ENCODE measurements around the gene IRF5.

Gene IRF5, protein sequence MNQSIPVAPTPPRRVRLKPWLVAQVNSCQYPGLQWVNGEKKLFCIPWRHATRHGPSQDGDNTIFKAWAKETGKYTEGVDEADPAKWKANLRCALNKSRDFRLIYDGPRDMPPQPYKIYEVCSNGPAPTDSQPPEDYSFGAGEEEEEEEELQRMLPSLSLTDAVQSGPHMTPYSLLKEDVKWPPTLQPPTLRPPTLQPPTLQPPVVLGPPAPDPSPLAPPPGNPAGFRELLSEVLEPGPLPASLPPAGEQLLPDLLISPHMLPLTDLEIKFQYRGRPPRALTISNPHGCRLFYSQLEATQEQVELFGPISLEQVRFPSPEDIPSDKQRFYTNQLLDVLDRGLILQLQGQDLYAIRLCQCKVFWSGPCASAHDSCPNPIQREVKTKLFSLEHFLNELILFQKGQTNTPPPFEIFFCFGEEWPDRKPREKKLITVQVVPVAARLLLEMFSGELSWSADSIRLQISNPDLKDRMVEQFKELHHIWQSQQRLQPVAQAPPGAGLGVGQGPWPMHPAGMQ

DNA sequence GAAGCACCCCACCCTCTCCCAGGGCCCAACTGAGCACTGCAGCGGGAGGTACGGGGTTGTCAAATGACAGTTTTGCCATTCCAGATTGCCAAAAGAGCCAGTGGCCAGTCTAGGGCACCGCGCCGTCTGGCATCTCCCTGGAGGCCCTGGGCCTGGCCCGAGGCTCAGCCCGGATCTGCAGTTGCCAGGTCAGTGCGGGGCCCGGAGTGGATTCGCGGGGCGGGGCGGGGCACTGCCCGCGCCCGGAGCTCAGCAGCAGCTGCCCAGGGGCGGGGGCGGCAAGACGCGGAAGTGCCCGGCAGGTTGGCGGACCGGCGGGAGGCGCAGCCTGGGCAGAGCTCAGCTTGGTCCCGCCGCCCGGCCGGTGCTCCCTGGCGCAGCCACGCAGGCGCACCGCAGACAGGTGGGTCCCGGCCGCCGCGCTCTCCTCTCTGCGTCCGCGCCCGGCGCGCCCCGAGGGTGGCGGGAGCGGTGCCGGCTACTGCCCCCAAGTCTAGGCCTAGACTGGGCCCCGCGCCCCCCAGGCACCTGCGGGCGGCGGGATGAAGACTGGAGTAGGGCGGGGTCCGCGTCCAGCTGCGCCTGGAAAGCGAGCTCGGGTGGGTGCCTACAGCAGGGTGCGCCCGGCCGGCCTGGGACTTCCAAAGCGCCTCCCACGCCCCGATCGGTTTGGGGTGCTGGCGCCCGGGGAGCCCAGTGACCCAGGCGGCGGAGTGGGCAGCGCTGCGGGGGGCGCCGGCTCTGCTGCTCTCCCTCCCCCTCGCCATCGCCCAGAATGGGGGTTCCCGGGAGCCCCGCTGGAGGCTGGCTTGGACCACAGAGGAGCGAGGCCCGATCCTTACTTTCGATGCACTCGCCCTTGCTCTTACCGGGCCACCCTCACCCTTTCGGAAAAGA, at the start of gene IRF5:
Gene IRF5 (plus strand): TSS at position 281 of the 897 bp plus-strand sequence. CDS start 4,155 bp downstream, outside the sequence.
- no peak for DNase-seq (ENCODE audit: low read depth in 2 of 2)

DNA sequence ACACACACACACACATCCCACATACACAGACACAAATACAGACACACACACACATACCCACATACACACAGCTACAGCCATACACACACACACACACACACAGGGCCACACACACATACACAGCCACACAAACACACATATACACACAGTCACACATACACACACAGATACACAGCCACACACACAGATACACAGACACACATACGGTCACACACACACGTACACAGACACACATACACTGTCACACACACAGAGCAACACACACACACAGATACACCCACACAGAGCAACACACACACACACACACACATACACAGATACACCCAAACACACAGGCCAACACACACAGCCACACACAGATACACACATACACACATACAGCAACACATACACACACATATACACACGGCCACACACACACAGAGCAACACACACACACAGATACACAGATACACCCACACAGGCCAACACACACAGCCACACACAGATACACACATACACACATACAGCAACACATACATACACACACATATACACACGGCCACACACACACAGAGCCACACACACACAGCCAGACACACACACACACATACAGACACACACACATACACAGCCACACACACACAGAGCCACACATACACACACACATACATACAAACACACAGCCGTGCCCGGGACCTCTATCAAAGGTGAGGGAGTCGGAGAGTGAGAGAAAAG, 49.5 kb upstream of the IRF5 start:
- DNase-seq (ENCODE audit: low read depth in 2 of 2), result no peak

DNA sequence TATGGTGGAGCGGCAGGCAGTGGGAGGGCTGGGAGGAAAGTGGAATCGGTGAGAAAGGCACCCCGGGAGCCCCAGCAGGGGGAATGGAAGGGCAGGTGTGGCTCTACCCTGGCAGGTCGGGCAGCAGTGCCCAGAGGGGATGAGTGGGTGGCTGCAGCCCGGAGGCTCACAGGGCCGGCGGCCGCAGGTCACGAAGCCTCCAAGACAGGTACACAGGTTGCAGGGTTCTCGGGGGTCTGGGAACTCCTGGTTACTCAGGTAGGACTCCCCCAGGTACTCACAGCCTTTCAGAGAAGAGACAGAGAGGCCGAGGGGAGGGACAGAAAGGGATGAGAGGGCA, 49.0 kb upstream of the IRF5 start:
- no peak for DNase-seq (ENCODE audit: low read depth in 2 of 2)

DNA sequence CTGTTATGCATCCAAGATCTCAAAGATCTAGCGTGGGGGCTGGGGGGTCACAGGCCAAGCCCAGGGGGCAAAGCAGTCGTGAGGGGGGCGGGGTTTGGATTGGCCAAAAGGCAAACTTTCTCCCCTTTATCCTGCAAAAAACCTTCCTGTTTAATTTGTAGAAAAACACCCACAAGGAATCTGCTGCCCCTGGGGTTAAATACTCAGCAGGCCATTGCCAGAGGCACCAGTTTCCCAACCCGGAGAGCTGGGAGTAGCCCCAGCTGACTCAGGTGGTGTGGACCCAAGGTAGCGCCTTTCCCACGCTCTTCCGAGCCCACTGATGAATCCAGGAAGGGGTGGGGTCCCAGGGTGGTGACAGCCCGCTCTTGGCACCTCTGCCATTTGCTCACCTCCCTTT, 48.6 kb upstream of the IRF5 start:
- DNase-seq (ENCODE audit: low read depth in 2 of 2), result no peak

DNA sequence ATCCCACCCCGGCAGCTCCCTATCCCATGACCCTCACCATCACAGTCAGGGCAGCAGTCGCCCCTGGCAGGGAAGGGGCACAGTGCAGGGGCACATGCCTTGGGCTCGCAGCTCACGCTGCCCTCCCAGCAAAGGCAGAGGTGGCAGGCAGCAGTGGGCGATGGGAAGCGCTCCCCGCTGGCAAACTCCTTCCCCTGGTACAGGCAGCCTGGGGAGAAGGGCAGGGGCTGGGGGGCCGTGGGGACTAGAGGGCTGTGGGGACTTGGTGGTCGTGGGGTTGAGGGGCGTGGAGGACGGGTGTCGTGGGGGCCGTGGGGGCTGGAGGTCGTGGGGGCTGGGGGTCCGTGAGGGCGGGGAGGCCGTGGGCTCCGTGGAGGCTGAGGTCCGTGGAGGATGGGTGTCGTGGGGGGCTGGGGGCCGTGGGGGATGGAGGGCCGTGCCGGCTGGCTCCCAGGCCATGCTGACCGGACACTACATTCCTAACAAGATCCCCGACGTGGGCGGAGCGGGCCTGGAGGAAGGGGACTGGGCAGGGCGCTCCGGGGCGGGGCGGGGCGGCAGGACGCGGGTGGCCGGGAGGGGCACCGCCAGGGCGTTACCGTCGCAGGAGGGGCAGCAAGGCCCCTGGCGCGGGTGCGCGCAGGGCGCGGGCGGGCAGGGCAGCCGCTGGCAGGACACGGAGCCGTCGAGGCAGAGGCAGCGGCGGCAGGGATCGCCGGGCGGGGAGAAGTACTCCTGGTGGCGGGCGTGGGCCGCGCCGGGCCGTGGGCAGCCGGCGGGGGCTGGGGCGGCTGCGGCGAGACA, 47.2 kb upstream of the IRF5 start:
- DNase-seq (ENCODE audit: low read depth in 2 of 2), result no peak

DNA sequence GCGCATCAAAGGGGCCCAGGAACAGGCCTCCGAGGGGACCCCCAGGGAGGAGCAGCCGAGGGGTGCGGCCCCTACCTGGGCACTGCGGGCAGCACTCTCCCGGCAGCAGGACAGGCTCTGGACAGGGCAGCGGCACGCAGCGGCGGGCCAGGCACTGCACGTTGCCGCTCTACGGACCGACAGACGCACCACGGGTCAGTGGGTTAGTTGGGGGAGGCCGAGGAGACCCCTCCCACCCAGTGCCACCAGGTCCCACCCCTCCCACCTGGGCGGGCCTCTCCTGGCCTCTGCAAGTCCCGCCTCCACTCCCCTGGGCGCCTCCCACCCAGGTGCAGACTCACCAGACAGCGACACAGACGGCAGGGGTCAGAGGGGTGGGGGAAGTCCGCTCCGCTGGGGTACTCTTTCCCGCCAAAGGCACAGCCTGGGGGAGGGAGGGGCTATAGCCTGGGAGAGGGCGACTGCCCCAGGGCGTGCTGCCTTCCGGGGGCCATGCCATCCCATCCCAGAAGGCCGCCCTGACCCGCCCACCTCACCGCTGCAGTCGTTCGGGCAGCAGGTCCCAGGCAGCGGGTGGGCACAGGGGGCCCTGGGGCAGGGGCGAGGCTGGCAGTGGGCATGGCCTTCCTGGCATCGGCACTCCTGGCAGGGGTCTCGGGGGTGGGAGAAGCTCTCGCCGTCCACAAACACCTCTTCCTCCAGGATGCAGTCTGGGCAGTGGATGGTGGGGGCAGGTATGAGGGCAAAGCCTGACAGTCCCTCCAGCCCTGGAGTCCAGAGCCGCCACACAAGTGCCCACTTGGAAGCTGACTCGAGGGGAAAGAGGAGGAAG, 46.4 kb upstream of the IRF5 start:
- DNase-seq (ENCODE audit: low read depth in 2 of 2), result no peak

DNA sequence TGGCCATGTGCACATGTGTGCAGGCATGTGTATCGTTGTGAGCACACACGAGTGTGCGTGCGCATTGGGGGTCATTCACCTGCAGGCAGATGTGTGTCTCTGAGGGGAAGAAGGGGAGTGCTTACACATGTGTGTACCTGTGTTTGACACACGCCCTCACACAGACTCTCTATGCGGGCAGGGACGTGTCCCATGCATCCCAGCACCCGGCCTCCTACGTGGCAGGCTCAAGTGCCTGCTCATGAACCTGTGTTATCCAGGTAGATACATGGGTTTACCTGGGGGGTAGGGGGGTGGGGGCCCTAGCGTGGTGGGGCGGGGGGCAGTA, 45.8 kb upstream of the IRF5 start:
- no peak for DNase-seq (ENCODE audit: low read depth in 2 of 2)

DNA sequence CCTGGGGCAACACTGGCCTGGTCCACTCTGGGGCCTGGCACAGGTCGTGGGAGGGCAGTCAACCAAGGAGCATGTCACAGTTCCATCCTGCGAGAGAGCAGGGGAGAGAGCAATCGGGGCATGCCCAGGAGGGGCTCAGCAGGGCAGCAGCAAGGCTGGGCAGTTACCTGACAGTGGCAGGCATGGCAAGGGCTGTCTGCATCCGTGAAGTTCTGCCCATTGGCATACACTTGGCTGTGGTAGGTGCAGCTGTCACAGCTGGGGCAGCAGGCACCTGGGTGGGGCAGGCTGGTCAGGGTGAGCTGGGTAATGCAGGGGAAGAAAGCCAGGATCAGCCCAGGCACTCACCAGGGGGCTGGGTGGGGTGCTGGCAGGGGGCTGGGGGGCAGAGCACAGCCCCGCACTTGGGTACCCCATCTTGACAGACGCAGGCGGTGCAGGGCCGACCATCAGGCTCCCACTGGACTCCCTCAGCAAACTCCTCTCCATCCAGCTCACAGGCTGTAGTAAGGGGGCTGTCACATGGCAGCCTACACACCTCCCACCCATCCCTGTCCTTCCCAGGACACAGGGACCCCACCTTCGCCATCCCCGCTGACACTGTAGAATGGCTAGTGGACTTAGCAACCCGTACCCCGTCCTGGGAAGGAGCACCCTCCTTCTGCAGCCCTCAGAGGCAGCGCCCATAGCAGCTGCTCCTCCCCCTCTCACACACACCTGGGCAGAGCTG, 45.0 kb upstream of the IRF5 start:
- DNase-seq (ENCODE audit: low read depth in 2 of 2), result no peak

DNA sequence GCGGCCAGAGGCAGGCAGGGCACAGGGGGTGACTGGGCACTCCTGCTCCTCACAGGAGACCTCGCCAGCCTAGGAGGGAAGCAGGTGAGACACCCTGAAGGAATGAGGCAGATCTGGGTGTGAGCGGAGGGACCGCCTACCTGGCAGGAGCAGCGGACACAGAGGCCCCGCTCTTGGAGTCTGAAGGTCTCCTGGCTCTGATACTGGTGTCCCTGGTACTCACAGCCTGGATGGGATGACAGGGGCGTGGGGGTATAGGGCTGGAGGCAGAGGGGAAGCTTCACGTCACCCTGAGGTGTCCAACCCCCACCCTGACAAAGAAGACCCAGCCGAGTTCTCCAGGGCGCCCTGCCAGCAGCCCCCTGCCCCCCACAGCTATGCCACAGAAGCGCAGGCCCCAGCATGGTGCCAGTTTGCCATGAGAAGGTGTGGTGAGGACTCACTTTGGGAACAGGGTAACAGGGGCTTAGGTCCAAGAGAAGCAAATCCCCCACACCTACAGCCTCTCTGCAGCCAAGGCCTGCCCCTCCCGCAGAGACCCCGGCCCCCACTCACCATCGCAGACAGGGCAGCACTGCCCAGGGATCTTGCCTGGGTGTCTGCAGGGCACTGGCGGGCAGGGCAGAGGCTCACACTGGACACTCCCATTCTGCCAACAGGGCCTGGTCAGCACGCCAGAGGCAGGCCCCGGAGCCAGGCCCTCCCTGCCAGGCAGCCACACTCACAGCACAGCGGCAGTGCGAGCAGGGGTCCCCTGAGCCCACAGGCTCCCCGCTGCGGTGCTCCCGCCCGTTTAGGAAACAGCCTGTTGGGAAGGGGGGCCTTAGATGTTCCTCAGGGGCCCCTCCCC, 44.3 kb upstream of the IRF5 start:
- no peak for DNase-seq (ENCODE audit: low read depth in 2 of 2)

DNA sequence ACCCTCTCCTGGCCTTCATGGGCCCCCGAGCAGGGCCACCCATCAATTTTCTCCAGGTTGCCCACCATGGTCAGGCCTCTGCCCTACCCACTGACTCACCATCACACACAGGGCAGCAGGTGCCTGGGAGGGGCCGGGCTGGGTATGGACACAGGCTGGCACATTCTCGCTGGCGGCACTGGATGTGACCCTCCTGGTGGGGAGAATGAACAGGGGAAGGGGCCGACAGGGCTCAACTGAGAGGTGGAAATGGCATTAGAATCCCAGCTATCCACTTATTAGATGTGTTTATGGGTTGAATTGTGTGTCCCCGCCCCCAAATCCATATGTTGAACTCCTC, 43.7 kb upstream of the IRF5 start:
- DNase-seq (ENCODE audit: low read depth in 2 of 2), result no peak

DNA sequence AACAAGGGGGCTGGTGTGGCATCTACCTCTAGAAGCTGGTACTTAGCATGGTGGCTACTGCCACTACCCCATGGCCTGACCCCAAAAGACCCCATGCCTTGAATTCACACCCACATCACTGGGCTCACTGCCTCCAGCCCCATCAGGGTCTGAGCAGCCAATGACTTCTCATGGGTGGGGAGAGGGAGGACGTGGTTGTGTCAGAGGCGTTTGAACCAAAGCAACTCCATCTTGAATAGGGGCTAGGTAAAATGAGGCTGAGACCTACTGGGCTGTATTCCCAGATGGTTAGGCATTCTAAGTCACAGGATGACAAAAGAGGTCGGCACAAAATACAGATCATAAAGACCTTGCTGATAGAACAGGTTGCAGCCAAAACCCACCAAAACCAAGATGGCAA, 42.4 kb upstream of the IRF5 start:
- DNase-seq (ENCODE audit: low read depth in 2 of 2), result no peak

DNA sequence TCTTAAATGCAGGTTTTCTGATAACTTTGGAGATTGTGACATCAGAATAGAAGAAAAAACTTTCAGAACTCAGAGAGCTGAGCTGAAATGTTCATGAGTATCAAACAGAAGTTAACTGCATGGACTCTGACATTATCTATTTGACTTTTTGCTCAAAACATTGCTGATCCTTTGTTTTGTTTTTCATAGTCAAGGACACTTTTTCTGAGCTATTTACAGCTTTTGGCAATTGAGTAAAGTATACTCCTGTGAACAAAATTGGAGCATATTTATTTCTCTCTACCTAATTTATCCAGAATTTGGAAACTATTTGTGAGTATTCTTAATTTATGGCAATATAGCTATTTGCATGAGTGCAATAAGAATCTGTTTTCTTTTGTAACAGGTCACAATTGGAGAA, 38.3 kb upstream of the IRF5 start:
- no peak for DNase-seq (ENCODE audit: low read depth in 2 of 2)

DNA sequence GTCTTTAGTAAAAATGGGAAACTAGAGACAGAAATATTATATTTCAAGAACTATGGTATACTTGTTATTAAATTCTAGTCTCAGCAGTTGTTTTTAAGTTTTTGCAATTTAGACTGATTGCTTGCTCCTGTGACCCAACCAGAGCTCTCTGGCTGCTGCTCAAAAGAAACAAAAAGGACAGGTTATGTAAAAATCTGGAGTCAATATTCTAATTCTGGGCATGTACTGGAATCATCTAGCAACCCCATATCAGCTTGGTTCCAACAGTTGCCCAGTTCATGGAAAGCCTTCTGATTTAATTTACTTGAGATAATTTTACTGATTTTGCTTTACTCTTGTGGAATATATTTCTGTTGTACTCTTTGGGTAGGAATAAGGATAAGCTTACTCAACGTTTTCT, 37.5 kb upstream of the IRF5 start:
- DNase-seq (ENCODE audit: low read depth in 2 of 2), result no peak

DNA sequence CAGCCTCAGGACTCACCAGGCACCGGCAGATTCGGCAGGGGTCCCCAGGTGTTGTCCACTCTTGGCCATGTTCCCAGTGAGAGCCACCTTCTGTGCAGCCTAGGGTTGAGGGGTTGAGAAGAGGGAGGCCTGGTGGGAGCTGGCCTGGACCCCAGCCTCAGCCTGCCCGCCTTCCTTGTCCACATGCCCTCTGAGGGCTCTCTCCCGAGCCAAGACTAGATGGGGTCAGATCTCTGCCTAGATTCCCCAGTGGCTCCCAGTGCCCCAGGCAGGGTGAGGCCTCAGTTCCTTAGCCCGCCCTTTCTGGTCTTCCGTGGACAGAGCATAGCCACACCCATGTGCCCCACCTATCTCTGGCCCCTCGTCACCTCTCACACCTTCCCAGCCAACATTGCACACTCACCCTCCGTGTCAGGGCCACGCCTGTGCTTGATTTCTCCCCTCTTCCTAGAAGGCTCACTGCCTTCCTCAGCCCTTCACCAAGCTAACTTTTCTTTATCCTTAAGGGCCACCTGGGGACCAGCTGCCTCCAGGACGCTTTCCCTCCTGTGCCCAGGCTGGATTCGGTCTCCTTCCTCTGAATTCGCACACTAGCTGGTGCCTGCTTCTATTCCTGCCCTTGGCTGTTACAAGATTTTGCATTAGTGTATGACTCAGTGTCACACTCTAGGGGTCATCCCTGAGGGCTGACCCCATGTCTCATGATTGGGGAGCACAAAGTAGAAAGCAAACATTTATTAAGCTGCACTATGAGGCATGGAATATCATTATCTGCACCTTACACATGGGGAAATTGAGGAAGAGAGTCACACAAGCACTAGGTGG, 34.8 kb upstream of the IRF5 start:
- no peak for DNase-seq (ENCODE audit: low read depth in 2 of 2)

DNA sequence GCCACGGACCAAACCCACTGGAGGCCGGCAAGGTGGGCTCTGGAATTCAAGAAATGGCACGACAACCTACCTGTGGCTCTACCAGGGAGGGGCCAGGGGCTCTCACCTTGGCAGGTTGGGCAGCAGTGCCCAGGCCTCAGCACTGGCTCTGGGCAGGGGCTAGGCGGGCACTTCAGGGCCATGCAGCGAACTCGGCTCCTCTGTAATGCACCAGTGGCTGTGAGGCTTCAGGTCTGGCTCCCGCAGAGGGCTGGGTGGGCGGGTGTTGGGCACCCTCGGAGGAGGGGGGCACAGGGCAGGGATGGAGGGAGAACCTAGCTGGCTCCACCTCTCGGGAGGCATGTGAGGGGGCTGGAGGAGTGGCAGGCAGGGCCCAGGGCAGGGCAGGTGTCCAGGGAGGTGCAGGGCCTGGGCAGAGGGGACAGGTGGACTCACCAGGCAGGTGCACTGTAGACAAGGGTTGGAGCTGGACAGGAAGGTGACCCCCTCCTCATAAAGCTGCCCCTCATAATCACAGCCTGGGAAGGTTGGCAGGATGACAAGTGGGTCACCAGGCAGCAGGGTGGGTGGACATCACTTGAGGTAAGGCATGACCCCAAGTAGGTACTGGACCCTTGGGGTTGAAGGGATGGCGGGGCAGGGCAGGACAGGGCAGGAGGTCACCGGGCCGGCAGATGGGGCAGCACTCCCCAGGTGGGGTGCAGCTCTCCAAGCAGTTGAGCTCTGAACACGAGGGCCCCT, 33.9 kb upstream of the IRF5 start:
- DNase-seq (ENCODE audit: low read depth in 2 of 2), result no peak

DNA sequence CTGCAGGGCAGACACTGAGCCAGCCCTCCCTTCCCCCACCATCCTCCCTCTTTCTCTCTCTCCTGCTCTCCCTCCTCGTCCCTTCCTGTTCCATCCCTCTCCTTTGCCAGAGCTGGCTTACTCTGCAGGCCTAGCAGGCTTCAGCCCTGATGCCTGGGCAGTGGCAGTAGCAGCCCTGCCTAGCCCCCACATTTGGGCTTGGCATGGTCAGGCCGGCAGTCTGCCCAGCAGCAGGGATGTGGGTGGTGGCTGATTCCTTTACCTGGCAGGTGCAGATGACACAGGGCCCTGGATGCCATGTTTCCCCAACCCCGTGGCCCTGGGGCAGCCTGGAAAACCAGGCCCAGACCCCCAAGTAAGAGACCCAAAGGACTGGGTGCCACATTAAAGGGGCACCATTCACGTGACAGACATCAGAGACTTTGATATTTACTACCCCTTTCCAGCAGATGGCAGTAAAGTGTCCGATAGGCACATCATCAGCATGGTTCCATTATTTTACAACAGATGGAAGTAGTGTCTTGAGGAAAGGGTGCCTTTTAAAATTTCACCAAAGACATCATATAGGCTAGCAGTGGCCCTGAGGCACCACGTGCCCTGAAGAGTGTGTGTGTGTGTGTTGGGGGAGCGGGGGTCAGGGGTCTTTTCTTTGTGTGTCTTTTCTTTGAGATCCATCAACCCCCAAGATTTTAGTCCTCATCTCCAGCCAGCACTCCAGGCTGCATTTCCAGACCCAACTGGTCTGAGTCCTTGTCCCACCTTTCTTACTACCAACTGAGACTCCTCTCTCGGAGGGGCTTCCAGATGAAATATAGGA, 33.1 kb upstream of the IRF5 start:
- no peak for DNase-seq (ENCODE audit: low read depth in 2 of 2)
